Fibroblast of peridontal ligament (primary cell): ENCODE measurements around the gene PPP2R2B.
A peak's percentile ranks its signal among the peaks of the same experiment; 100 is the strongest.

Source experiments
- DNase-seq: peaks from one replicate; pipeline ENCODE4 v3.0.0-alpha.2; 2010; ENCODE audit errors: extremely low read depth

Gene PPP2R2B

GRCh38 chr5:146827901-146828300, 50.7 kb downstream of the PPP2R2B start:
- DNase-seq, result no peak

GRCh38 chr5:146825033-146825432, 53.5 kb downstream of the PPP2R2B start:
- peak; percentile 2 for DNase-seq

- no peak for DNase-seq
These were observed 56.8 kb downstream of the PPP2R2B start for GRCh38 chr5:146821732-146822131.

GRCh38 chr5:146820987-146821386, 57.6 kb downstream of the PPP2R2B start:
- no peak for DNase-seq

- DNase-seq, result no peak
These were observed 59.7 kb downstream of the PPP2R2B start for GRCh38 chr5:146818822-146819221.

- DNase-seq, result no peak
These were observed 60.6 kb downstream of the PPP2R2B start for GRCh38 chr5:146817973-146818372.

- DNase-seq, result no peak
These were observed 61.7 kb downstream of the PPP2R2B start for GRCh38 chr5:146816775-146817387.

- no peak for DNase-seq
These were observed 63.1 kb downstream of the PPP2R2B start for GRCh38 chr5:146815411-146815810.

- no peak for DNase-seq
These were observed 65.0 kb downstream of the PPP2R2B start for GRCh38 chr5:146813346-146814157.

GRCh38 chr5:146805081-146805480, 73.5 kb downstream of the PPP2R2B start:
- DNase-seq, result no peak

- DNase-seq, result no peak
These were observed 75.5 kb downstream of the PPP2R2B start for GRCh38 chr5:146802945-146803522.

- no peak for DNase-seq
These were observed 78.9 kb downstream of the PPP2R2B start for GRCh38 chr5:146799671-146800070.

GRCh38 chr5:146799231-146799630, 79.3 kb downstream of the PPP2R2B start:
- no peak for DNase-seq

GRCh38 chr5:146797658-146798057, 80.9 kb downstream of the PPP2R2B start:
- no peak for DNase-seq

GRCh38 chr5:146796911-146797310, 81.6 kb downstream of the PPP2R2B start:
- DNase-seq, result no peak

GRCh38 chr5:146796144-146796543, 82.4 kb downstream of the PPP2R2B start:
- DNase-seq, result no peak

- no peak for DNase-seq
These were observed 84.1 kb downstream of the PPP2R2B start for GRCh38 chr5:146794326-146795029.

- no peak for DNase-seq
These were observed 84.8 kb downstream of the PPP2R2B start for GRCh38 chr5:146793709-146794108.

GRCh38 chr5:146791471-146791870, 87.1 kb downstream of the PPP2R2B start:
- DNase-seq, result no peak

- DNase-seq, result no peak
These were observed 88.6 kb downstream of the PPP2R2B start for GRCh38 chr5:146789712-146790653.

GRCh38 chr5:146788898-146789297, 89.7 kb downstream of the PPP2R2B start:
- no peak for DNase-seq
